Activated T-cell treated with anti-CD3 and anti-CD28 coated beads, Interleukin-2, amount 50 U/mL, for 48 hours (primary cell): ENCODE data around the gene FAM83B.

Experiments
- DNase-seq, 2 experiments: peaks; one replicate each; pipeline ENCODE4 v3.0.0-alpha.2; 2020

FAM83B gene

GRCh38 chr6:54981276-54981609 lies 134.7 kb downstream of the FAM83B start:
- no peak for DNase-seq

GRCh38 chr6:54981647-54982046 lies 135.1 kb downstream of the FAM83B start:
- no peak for DNase-seq

DNA sequence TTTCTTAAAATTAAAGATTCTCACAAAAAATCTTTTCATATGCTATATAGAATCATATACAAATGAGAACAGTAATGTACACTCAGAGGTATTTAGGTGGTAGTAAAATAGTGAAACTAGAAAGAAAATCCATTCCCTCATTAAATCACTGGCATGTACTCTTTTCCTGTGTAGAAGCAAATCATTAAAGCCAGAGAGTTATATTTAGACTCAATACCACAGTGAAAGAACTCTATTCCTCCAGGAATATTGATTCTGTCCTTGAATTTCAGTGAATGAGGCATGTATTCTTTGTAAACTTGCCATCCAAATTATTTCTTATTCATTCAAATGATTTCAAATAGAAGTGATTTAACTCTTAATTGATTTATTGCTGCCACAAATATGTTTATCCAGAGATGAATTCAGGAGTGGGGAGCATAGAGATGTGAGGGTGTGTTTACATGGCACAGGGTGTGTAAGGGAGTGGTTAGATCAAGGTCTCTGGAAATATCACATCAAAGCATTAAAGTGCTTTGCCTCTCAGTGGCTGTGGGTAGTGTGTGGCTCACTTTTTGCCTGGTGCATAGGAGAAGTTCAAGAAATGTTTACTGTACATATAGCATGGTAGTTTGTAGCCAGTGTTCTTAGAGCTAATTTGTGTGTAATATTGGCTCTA lies 141.2 kb downstream of the FAM83B start:
- no peak for DNase-seq

DNA sequence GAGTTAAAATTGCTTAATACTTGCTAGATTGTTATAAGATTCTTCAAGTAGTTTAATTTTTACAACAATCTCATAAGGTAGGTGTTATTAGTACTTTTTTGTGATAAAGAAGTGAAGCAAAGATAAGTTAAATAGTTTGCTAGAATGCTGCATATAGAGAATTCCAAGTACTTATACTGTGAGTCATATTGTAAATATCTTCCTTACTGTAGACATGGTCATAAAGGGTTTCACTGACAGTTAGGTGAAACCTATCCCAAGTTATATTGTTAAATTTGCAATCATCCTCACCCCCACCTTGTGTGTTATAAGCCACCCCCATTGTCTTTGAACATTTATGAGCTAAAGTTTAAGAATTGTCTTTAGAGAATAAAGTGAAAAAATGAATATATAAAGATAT lies 142.0 kb downstream of the FAM83B start:
- DNase-seq = no peak

DNA sequence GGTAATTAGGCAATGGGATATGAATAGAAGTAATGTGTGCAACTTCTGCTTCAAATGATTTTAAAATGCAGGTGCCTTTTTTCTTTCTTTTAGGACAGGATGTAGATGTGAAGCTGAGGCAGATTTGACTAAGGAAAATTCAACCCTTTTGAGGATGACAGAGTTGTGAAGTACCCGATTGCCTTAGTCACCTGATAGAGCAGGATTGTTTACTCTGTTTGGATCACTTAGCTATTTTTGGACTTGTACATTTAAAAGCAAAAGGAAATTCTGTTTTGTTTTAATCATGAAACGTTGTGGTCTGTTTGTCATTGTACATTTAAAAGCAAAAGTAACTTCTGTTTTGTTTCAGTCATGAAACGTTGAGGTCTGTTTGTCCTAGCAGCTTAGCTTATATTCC lies 143.4 kb downstream of the FAM83B start:
- no peak for DNase-seq
